CD14-positive monocyte (primary cell): ENCODE measurements around the gene P2RY6. TPM values are rescaled to one million over a fixed set of nuclear protein-coding genes. Genes with fewer than 3 reads are reported as not detected.
A peak's percentile ranks its signal among the peaks of the same experiment; 100 is the strongest.

Experiments used
- DNase-seq, 3 donors: peaks; one replicate each; pipeline ENCODE4 v3.0.0-alpha.2; 2011 to 2022
- H2AFZ ChIP-seq: 2 replicates; pipeline ENCODE4 v1.6.0; 2012; ENCODE audit warnings: mild to moderate bottlenecking, low read depth, low read length, inconsistent platforms; ENCODE audit not compliant: insufficient read depth, poor library complexity, severe bottlenecking
- H3K27ac ChIP-seq, 2 donors: 1 replicate in 1 of 2; 2 replicates in 1 of 2; pipeline ENCODE4 v1.5.1; 2012 to 2013; ENCODE audit warnings: low read length in 2 of 2, control low read depth in 1 of 2, inconsistent platforms in 1 of 2, low read depth in 1 of 2, mild to moderate bottlenecking in 1 of 2
- H3K27me3 ChIP-seq, 2 donors: one replicate each; pipeline versions ENCODE4 v1.6.0 to v1.6.1; 2011 to 2013; ENCODE audit warnings: low read length in 2 of 2; ENCODE audit not compliant: control insufficient read depth in 2 of 2, insufficient read depth in 2 of 2
- H3K36me3 ChIP-seq, 2 donors: replicated peaks in 1 of 2; 1 replicate in 1 of 2; 2 replicates in 1 of 2; pipeline versions ENCODE4 v1.5.1 to v1.6.1; 2012 to 2013; ENCODE audit warnings: low read length in 2 of 2, control low read depth in 1 of 2, inconsistent platforms in 1 of 2, mild to moderate bottlenecking in 1 of 2; ENCODE audit not compliant: insufficient read depth in 2 of 2, control insufficient read depth in 1 of 2
- H3K4me1 ChIP-seq, 2 donors: 1 replicate in 1 of 2; 2 replicates in 1 of 2; pipeline versions ENCODE4 v1.5.1 to v1.6.1; 2012 to 2013; ENCODE audit warnings: low read length in 2 of 2, control low read depth in 1 of 2, inconsistent platforms in 1 of 2, mild to moderate bottlenecking in 1 of 2, moderate library complexity in 1 of 2; ENCODE audit not compliant: insufficient read depth in 2 of 2, control insufficient read depth in 1 of 2
- H3K4me2 ChIP-seq: replicated peaks from 2 replicates; pipeline ENCODE3; 2012; ENCODE audit warnings: low read length, moderate library complexity, mild to moderate bottlenecking; ENCODE audit not compliant: poor library complexity, severe bottlenecking; ENCODE audit errors: extremely low read depth
- H3K4me3 ChIP-seq, 3 experiments: fragments of 200-600 bp in 1 of 3; sonication (generic) in 1 of 3; replicated peaks in 1 of 3; 1 replicate in 2 of 3; 2 replicates in 1 of 3; pipeline ENCODE4 v1.5.1; 2011 to 2013; ENCODE audit warnings: low read length in 3 of 3, mild to moderate bottlenecking in 3 of 3, control low read depth in 2 of 3, low read depth in 2 of 3, inconsistent platforms in 1 of 3, moderate library complexity in 1 of 3
- H3K79me2 ChIP-seq: 2 replicates; pipeline ENCODE4 v1.6.0; 2012; ENCODE audit warnings: mild to moderate bottlenecking, control low read depth, inconsistent platforms, low read length, moderate library complexity; ENCODE audit not compliant: insufficient read depth
- H3K9ac ChIP-seq: 2 replicates; pipeline ENCODE4 v1.6.0; 2017; ENCODE audit warnings: low read length, mild to moderate bottlenecking; ENCODE audit not compliant: insufficient read depth, poor library complexity, severe bottlenecking
- H3K9me3 ChIP-seq, 2 donors: replicated peaks in 1 of 2; 1 replicate in 1 of 2; 2 replicates in 1 of 2; pipeline versions ENCODE4 v1.5.1 to v1.6.1; 2012 to 2013; ENCODE audit warnings: low read length in 2 of 2, control low read depth in 1 of 2; ENCODE audit not compliant: control insufficient read depth in 1 of 2, insufficient read depth in 1 of 2
- H4K20me1 ChIP-seq: 2 replicates; pipeline ENCODE4 v1.6.0; 2012; ENCODE audit warnings: mild to moderate bottlenecking, low read length, control low read depth, moderate library complexity; ENCODE audit not compliant: insufficient read depth
- H3K27ac Mint-ChIP-seq, 7 donors: one replicate each; pipeline ENCODE4 v1.8.0; 2020; ENCODE audit warnings: mild to moderate bottlenecking in 7 of 7, mixed read lengths in 7 of 7, moderate library complexity in 6 of 7, inconsistent platforms in 2 of 7
- H3K27me3 Mint-ChIP-seq, 3 donors: one replicate each; pipeline ENCODE4 v1.8.0; 2021 to 2022; ENCODE audit warnings: low read depth in 3 of 3, mild to moderate bottlenecking in 3 of 3, mixed read lengths in 3 of 3, moderate library complexity in 3 of 3, inconsistent platforms in 1 of 3
- H3K36me3 Mint-ChIP-seq, 2 donors: one replicate each; pipeline ENCODE4 v1.8.0; 2020; ENCODE audit warnings: mixed read lengths in 2 of 2, inconsistent platforms in 1 of 2, mild to moderate bottlenecking in 1 of 2
- H3K4me1 Mint-ChIP-seq: one replicate; pipeline ENCODE4 v1.8.0; 2020; ENCODE audit warnings: mild to moderate bottlenecking, mixed read lengths
- H3K4me3 Mint-ChIP-seq, 2 donors: one replicate each; pipeline ENCODE4 v1.8.0; 2020; ENCODE audit warnings: mild to moderate bottlenecking in 2 of 2, mixed read lengths in 2 of 2, moderate library complexity in 1 of 2
- H3K9me3 Mint-ChIP-seq, 7 donors: one replicate each; pipeline ENCODE4 v1.8.0; 2020 to 2022; ENCODE audit warnings: mixed read lengths in 7 of 7, mild to moderate bottlenecking in 6 of 7, moderate library complexity in 6 of 7, inconsistent platforms in 2 of 7
- WGBS: methylation state at CpG from one replicate; pipeline ENCODE4 v1.1.5; 2013; ENCODE audit warnings: missing lambda C conversion rate; ENCODE audit not compliant: insufficient coverage; 5-methylcytosine and 5-hydroxymethylcytosine counted together
- intact Hi-C, 2 donors: fragments of 100-400 bp; cut with micrococcal nuclease; formaldehyde crosslinking; loops; one replicate each; pipeline versions ENCODE4 v1.15.0 to v1.15.1; 2023
- polyA plus RNA-seq, 3 donors: library from polyadenylated mRNA; depleted of rRNA in 1 of 3; unstranded in 2 of 3; stranded (reverse) in 1 of 3; fragments of 300-500 nt in 2 of 3; fragments of >200 nt in 1 of 3; fragmentation: Illumina TruSeq in 2 of 3; gene quantifications; 1 replicate in 2 of 3; 2 replicates in 1 of 3; pipeline ENCODE4 v1.2.3, GENCODE V29; 2012 to 2021
- TF ChIP-seq, protein P1 (sequence below): fragments of 200-600 bp; IDR thresholded peaks from one replicate; pipeline ENCODE4 v1.8.0; 2022; ENCODE audit warnings: antibody characterized with exemption, mild to moderate bottlenecking

The P2RY6 gene
- polyA plus RNA-seq, 3 donors = 1.7 to 5.1 (median 1.8) TPM

GRCh38 chr11:73345481-73346160, 73.5 kb downstream of the P2RY6 start:
- 97% methylated on average over 4 of the region's 5 CpGs for WGBS
- Histone ChIP-seq H3K4me3 (no peak overlapping the region), H3K4me2 (no peak overlapping the region), H3K27ac (no peak overlapping the region), H3K9ac (no peak overlapping the region), H3K27me3 (no peaks in the 10 kb centered on the region), H3K36me3 (no peaks in the 10 kb centered on the region), H3K79me2 (no peaks in the 10 kb centered on the region), H3K9me3 (no peaks in the 10 kb centered on the region), H4K20me1 (no peaks in the 10 kb centered on the region), H2AFZ (no peak overlapping the region), H3K4me1 (peaks cover 7 to 8% of the 10 kb centered on the region in 2 donors)
- no peak for DNase-seq
- TF ChIP-seq, protein P1, sequence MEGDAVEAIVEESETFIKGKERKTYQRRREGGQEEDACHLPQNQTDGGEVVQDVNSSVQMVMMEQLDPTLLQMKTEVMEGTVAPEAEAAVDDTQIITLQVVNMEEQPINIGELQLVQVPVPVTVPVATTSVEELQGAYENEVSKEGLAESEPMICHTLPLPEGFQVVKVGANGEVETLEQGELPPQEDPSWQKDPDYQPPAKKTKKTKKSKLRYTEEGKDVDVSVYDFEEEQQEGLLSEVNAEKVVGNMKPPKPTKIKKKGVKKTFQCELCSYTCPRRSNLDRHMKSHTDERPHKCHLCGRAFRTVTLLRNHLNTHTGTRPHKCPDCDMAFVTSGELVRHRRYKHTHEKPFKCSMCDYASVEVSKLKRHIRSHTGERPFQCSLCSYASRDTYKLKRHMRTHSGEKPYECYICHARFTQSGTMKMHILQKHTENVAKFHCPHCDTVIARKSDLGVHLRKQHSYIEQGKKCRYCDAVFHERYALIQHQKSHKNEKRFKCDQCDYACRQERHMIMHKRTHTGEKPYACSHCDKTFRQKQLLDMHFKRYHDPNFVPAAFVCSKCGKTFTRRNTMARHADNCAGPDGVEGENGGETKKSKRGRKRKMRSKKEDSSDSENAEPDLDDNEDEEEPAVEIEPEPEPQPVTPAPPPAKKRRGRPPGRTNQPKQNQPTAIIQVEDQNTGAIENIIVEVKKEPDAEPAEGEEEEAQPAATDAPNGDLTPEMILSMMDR = no peak
- H3K4me1 Mint-ChIP-seq = peaks cover 6% of the 10 kb centered on the region
- peak overlapping the region in 1 of 7 donors; percentile 48 for H3K27ac Mint-ChIP-seq
- peaks cover 6 to 18% (median 11%) of the 10 kb centered on the region in 3 donors for H3K27me3 Mint-ChIP-seq
- H3K9me3 Mint-ChIP-seq = peaks cover 0 to 4% (median 3%) of the 10 kb centered on the region in 7 donors
- no peaks in the 10 kb centered on the region for H3K36me3 Mint-ChIP-seq
- H3K4me3 Mint-ChIP-seq = no peak overlapping the region
- intact Hi-C loops = no loop called here

- peaks cover 14% of the 10 kb centered on the region for H3K4me1 Mint-ChIP-seq
- TF ChIP-seq, protein P1 = no peak
- no peak overlapping the region for H3K27ac ChIP-seq
- H3K9me3 Mint-ChIP-seq = peaks cover 0 to 6% (median 3%) of the 10 kb centered on the region in 7 donors
- no peaks in the 10 kb centered on the region for H3K36me3 ChIP-seq
- H3K9ac ChIP-seq = no peak overlapping the region
- no peaks in the 10 kb centered on the region for H3K27me3 ChIP-seq
- H3K4me3 ChIP-seq = no peak overlapping the region
- no peaks in the 10 kb centered on the region for H4K20me1 ChIP-seq
- H3K4me1 ChIP-seq = peaks cover 12 to 15% of the 10 kb centered on the region in 2 donors
- DNase-seq = no peak
- H3K9me3 ChIP-seq = no peaks in the 10 kb centered on the region
- peak overlapping the region in 1 of 7 donors; percentile 36 for H3K27ac Mint-ChIP-seq
- H3K4me2 ChIP-seq = no peak overlapping the region
- no peak overlapping the region for H3K4me3 Mint-ChIP-seq
- intact Hi-C loops = no loop called here
- H2AFZ ChIP-seq = no peak overlapping the region
- 86% methylated on average over 9 of the region's 10 CpGs for WGBS
- no peaks in the 10 kb centered on the region for H3K79me2 ChIP-seq
- no peaks in the 10 kb centered on the region for H3K36me3 Mint-ChIP-seq
- peaks cover 6 to 17% (median 11%) of the 10 kb centered on the region in 3 donors for H3K27me3 Mint-ChIP-seq
Observed at GRCh38 chr11:73346186-73346935, 74.2 kb downstream of the P2RY6 start.
